Liver (tissue), 9 donors: ENCODE data around the gene IFITM10. TPM values are rescaled to one million over a fixed set of nuclear protein-coding genes. Genes with fewer than 3 reads are reported as not detected.

Experiments
- DNase-seq: peaks from one replicate; pipeline ENCODE4 v3.0.0-alpha.2; 2017; ENCODE audit warnings: low spot score
- H3K27ac ChIP-seq, 2 donors: one replicate each; pipeline ENCODE4 v1.7.0; 2013; ENCODE audit warnings: inconsistent platforms in 2 of 2, low read length in 2 of 2, control low read depth in 1 of 2, low read depth in 1 of 2, mild to moderate bottlenecking in 1 of 2
- H3K27me3 ChIP-seq, 4 donors: one replicate each; pipeline versions ENCODE4 v1.6.1 to v1.7.0; 2013; ENCODE audit warnings: low read length in 3 of 4, inconsistent platforms in 1 of 4, mild to moderate bottlenecking in 1 of 4, moderate library complexity in 1 of 4; ENCODE audit not compliant: control insufficient read depth in 4 of 4, insufficient read depth in 4 of 4
- H3K36me3 ChIP-seq, 4 donors: one replicate each; pipeline versions ENCODE4 v1.6.1 to v1.7.0; 2013; ENCODE audit warnings: low read length in 3 of 4, mild to moderate bottlenecking in 3 of 4, low read depth in 1 of 4, moderate library complexity in 1 of 4; ENCODE audit not compliant: control insufficient read depth in 4 of 4, insufficient read depth in 3 of 4
- H3K4me1 ChIP-seq, 4 donors: one replicate each; pipeline versions ENCODE4 v1.6.1 to v1.7.0; 2013; ENCODE audit warnings: low read length in 3 of 4, mild to moderate bottlenecking in 3 of 4, moderate library complexity in 1 of 4; ENCODE audit not compliant: control insufficient read depth in 4 of 4, insufficient read depth in 4 of 4
- H3K4me3 ChIP-seq, 3 donors: one replicate each; pipeline versions ENCODE4 v1.6.1 to v1.7.0; 2013; ENCODE audit warnings: low read length in 3 of 3, control low read depth in 1 of 3, low read depth in 1 of 3, mild to moderate bottlenecking in 1 of 3
- H3K9ac ChIP-seq, 2 donors: one replicate each; pipeline ENCODE4 v1.7.0; 2013; ENCODE audit warnings: low read length in 2 of 2, mild to moderate bottlenecking in 2 of 2, moderate library complexity in 2 of 2, control low read depth in 1 of 2, low read depth in 1 of 2
- H3K9me3 ChIP-seq, 4 donors: one replicate each; pipeline versions ENCODE4 v1.6.1 to v1.7.0; 2013; ENCODE audit warnings: low read length in 3 of 4; ENCODE audit not compliant: control insufficient read depth in 4 of 4
- ATF3 ChIP-seq: IDR thresholded peaks from 2 replicates; pipeline ENCODE4 v1.6.1; 2016; ENCODE audit warnings: antibody characterized with exemption
- CTCF ChIP-seq: fragments of 150-350 bp; IDR thresholded peaks from 2 replicates; pipeline ENCODE4 v1.5.1; 2017; ENCODE audit warnings: improper control_type of control experiment, low read depth, low read length; ENCODE audit not compliant: missing input control
- FOXA1 ChIP-seq: IDR thresholded peaks from 2 replicates; pipeline ENCODE4 v1.6.1; 2016; ENCODE audit warnings: antibody characterized with exemption
- GABPA ChIP-seq, 2 donors: IDR thresholded peaks in 1 of 2; conservative IDR thresholded peaks in 1 of 2; 2 replicates each; pipeline ENCODE4 v1.6.1; 2016; ENCODE audit warnings: antibody characterized with exemption in 2 of 2, mild to moderate bottlenecking in 1 of 2, moderate library complexity in 1 of 2
- JUND ChIP-seq, 2 donors: IDR thresholded peaks; 2 replicates each; pipeline ENCODE4 v1.6.1; 2016; ENCODE audit warnings: antibody characterized with exemption in 2 of 2
- MAX ChIP-seq: IDR thresholded peaks from 2 replicates; pipeline ENCODE4 v1.6.1; 2016; ENCODE audit warnings: antibody characterized with exemption
- NR2F2 ChIP-seq: IDR thresholded peaks from 2 replicates; pipeline ENCODE4 v1.6.1; 2016; ENCODE audit warnings: antibody characterized with exemption
- RAD21 ChIP-seq, 2 donors: IDR thresholded peaks; 2 replicates each; pipeline ENCODE4 v1.6.1; 2016; ENCODE audit warnings: antibody characterized with exemption in 2 of 2, mild to moderate bottlenecking in 2 of 2
- REST ChIP-seq: IDR thresholded peaks from 2 replicates; pipeline ENCODE4 v1.6.1; 2016; ENCODE audit warnings: antibody characterized with exemption, mild to moderate bottlenecking
- SP1 ChIP-seq: IDR thresholded peaks from 2 replicates; pipeline ENCODE4 v1.6.1; 2018; ENCODE audit warnings: antibody characterized with exemption, mild to moderate bottlenecking
- TAF1 ChIP-seq: conservative IDR thresholded peaks from 2 replicates; pipeline ENCODE4 v1.6.1; 2016; ENCODE audit warnings: antibody characterized with exemption, mild to moderate bottlenecking
- YY1 ChIP-seq: IDR thresholded peaks from 2 replicates; pipeline ENCODE4 v1.6.1; 2016; ENCODE audit warnings: antibody characterized with exemption, mild to moderate bottlenecking
- WGBS: extraction: QIAGEN DNeasy Blood & Tissue Kit; methylation state at CpG from one replicate; pipeline ENCODE4 v1.1.7; 2013; 5-methylcytosine and 5-hydroxymethylcytosine counted together
- polyA plus RNA-seq, 2 donors: library from polyadenylated mRNA; stranded (reverse) in 1 of 2; unstranded in 1 of 2; fragments of 200-250 nt in 1 of 2; fragments of >200 nt in 1 of 2; fragmentation: Nextera tagmentation in 1 of 2; extraction: Ambion mirVana in 1 of 2; gene quantifications; one replicate each; pipeline versions ENCODE4 v1.2.1 to v1.2.3, GENCODE V29; 2013 to 2015
- total RNA-seq, 2 donors: library from RNA; depleted of rRNA; stranded (reverse); fragments of >200 nt; gene quantifications; one replicate each; pipeline ENCODE4 v1.2.3, GENCODE V29; 2014
- donor health status: healthy.
- donor health status: healthy.
- donor health status: healthy.
- donor health status: healthy.
- donor health status: healthy.

Gene IFITM10
- total and polyA plus RNA-seq, 4 donors: 0.14 to 8.5 (median 1.8) TPM

GRCh38 chr11:1751999-1752906 lies 1.9 kb upstream of the IFITM10 start (continued):
- TF ChIP-seq CTCF (no peak), SP1 (no peak), FOXA1 (no peak), NR2F2 (no peak)

- H3K4me3 ChIP-seq: no peak overlapping the region
- no peaks in the 10 kb centered on the region for H3K9me3 ChIP-seq
- H3K27ac ChIP-seq: peak overlapping the region in 1 of 2 donors; percentile 61
- no peak for DNase-seq
- H3K27me3 ChIP-seq: no peaks in the 10 kb centered on the region
- WGBS: 75% methylated on average over 5 of the region's 5 CpGs
- TF ChIP-seq TAF1 (no peak), FOXA1 (no peak), REST (no peak), NR2F2 (no peak), SP1 (no peak), RAD21 (IDR thresholded peaks at IDR 0.05) (no peak), JUND (IDR thresholded peaks at IDR 0.05) (no peak), MAX (no peak), YY1 (no peak), CTCF (no peak), ATF3 (no peak), GABPA (IDR thresholded peaks at IDR 0.05 in 1 of 2, conservative IDR thresholded peaks at IDR 0.05 in 1 of 2) (no peak)
- H3K4me1 ChIP-seq: peaks cover 4 to 36% (median 22%) of the 10 kb centered on the region in 4 donors
- peaks cover 0 to 22% (median 18%) of the 10 kb centered on the region in 4 donors for H3K36me3 ChIP-seq
- H3K9ac ChIP-seq: no peak overlapping the region
Measured at GRCh38 chr11:1751531-1751921, 1.1 kb upstream of the IFITM10 start.
